ENCODE measurements around the gene F2RL1. TPM values are rescaled to one million over a fixed set of nuclear protein-coding genes. Genes with fewer than 3 reads are reported as not detected.
"Not testable (repeated sequence)": the region's sequence is repeated elsewhere in the genome, so short reads cannot be mapped to it uniquely, and the experiment has no call there.

F2RL1 gene
- total RNA-seq, 2 experiments from 2014 or later = not detected

- Histone ChIP-seq H3K4me1 (ENCODE audit: insufficient read depth, low read length, poor library complexity, severe bottlenecking) (peaks cover 18% of the 10 kb centered on the region), H3K27ac (ENCODE audit: low read depth, low read length, poor library complexity, severe bottlenecking) (no peak overlapping the region), H3K9me2 (ENCODE audit: insufficient read depth, low read length) (no peaks in the 10 kb centered on the region), H3K9me3 (ENCODE audit: low read length) (peaks cover 13% of the 10 kb centered on the region; the same call in 1 of the 2 replicates), H3K79me2 (ENCODE audit: insufficient read depth, low read depth, low read length) (no peaks in the 10 kb centered on the region), H3K36me3 (ENCODE audit: insufficient read depth, low read length) (no peaks in the 10 kb centered on the region), H4K20me1 (ENCODE audit: insufficient read depth, low read length) (no peaks in the 10 kb centered on the region), H3K4me2 (ENCODE audit: low read length) (no peak overlapping the region), H2AFZ (ENCODE audit: low read length) (peak overlapping the region; percentile 95; the same call in 1 of the 2 replicates), H3K4me3 (ENCODE audit: low read depth, low read length, poor library complexity, severe bottlenecking) (no peak overlapping the region)
- TF ChIP-seq CTCF (conservative IDR thresholded peaks at IDR 0.05; ENCODE audit: low read length) (no peak), EZH2phosphoT487 (IDR thresholded peaks at IDR 0.05; ENCODE audit: borderline replicate concordance, low read depth, low read length) (no peak)
- no peak for DNase-seq (ENCODE audit: low spot score)
- intact Hi-C loops (cut with micrococcal nuclease; ENCODE audit: unreplicated experiment) = no loop called here
- ChIA-PET POLR2A (no interaction called here), CTCF (ENCODE audit: unreplicated experiment) (no interaction called here)
- no TSS peak for BruUV-seq (replicated peaks)
These were observed 31.8 kb downstream of the F2RL1 start for GRCh38 chr5:76850543-76851145.

GRCh38 chr5:76851728-76852369 is 33.0 kb downstream of the F2RL1 start:
- DNase-seq (ENCODE audit: low spot score) = peak; percentile 49
- peaks cover 13% of the 10 kb centered on the region; the same call in 1 of the 2 replicates for H3K9me3 ChIP-seq (ENCODE audit: low read length)
- peak overlapping the region; percentile 5 for H3K4me3 ChIP-seq (ENCODE audit: low read depth, low read length, poor library complexity, severe bottlenecking)
- H3K4me1 ChIP-seq (ENCODE audit: insufficient read depth, low read length, poor library complexity, severe bottlenecking) = peaks cover 28% of the 10 kb centered on the region
- H3K4me2 ChIP-seq (ENCODE audit: low read length) = peak overlapping the region; percentile 43
- no peaks in the 10 kb centered on the region for H4K20me1 ChIP-seq (ENCODE audit: insufficient read depth, low read length)
- no peaks in the 10 kb centered on the region for H3K9me2 ChIP-seq (ENCODE audit: insufficient read depth, low read length)
- intact Hi-C loops (cut with micrococcal nuclease; ENCODE audit: unreplicated experiment) = no loop called here
- no TSS peak for BruUV-seq (replicated peaks)
- ChIA-PET CTCF (ENCODE audit: unreplicated experiment) (no interaction called here), POLR2A (no interaction called here)
- no peaks in the 10 kb centered on the region for H3K36me3 ChIP-seq (ENCODE audit: insufficient read depth, low read length)
- no peak for TF ChIP-seq EZH2phosphoT487 (IDR thresholded peaks at IDR 0.05; ENCODE audit: borderline replicate concordance, low read depth, low read length)
- no peak for TF ChIP-seq CTCF (conservative IDR thresholded peaks at IDR 0.05; ENCODE audit: low read length)
- peak overlapping the region; percentile 95 for H2AFZ ChIP-seq (ENCODE audit: low read length)
- no peaks in the 10 kb centered on the region for H3K79me2 ChIP-seq (ENCODE audit: insufficient read depth, low read depth, low read length)
- no peak overlapping the region for H3K27ac ChIP-seq (ENCODE audit: low read depth, low read length, poor library complexity, severe bottlenecking)

GRCh38 chr5:76852772-76853171 is 33.9 kb downstream of the F2RL1 start:
- peaks cover 28% of the 10 kb centered on the region for H3K4me1 ChIP-seq (ENCODE audit: insufficient read depth, low read length, poor library complexity, severe bottlenecking)
- ChIA-PET POLR2A (no interaction called here), CTCF (ENCODE audit: unreplicated experiment) (no interaction called here)
- H3K9me3 ChIP-seq (ENCODE audit: low read length) = peaks cover 13% of the 10 kb centered on the region; the same call in 1 of the 2 replicates
- H3K36me3 ChIP-seq (ENCODE audit: insufficient read depth, low read length) = no peaks in the 10 kb centered on the region
- DNase-seq (ENCODE audit: low spot score) = no peak
- TF ChIP-seq EZH2phosphoT487 (IDR thresholded peaks at IDR 0.05; ENCODE audit: borderline replicate concordance, low read depth, low read length) (no peak), CTCF (conservative IDR thresholded peaks at IDR 0.05; ENCODE audit: low read length) (no peak)
- H3K4me2 ChIP-seq (ENCODE audit: low read length) = no peak overlapping the region
- no peaks in the 10 kb centered on the region for H3K9me2 ChIP-seq (ENCODE audit: insufficient read depth, low read length)
- H4K20me1 ChIP-seq (ENCODE audit: insufficient read depth, low read length) = no peaks in the 10 kb centered on the region
- H3K4me3 ChIP-seq (ENCODE audit: low read depth, low read length, poor library complexity, severe bottlenecking) = no peak overlapping the region
- no peak overlapping the region for H3K27ac ChIP-seq (ENCODE audit: low read depth, low read length, poor library complexity, severe bottlenecking)
- H2AFZ ChIP-seq (ENCODE audit: low read length) = 0 out of 2 replicates have a peak overlapping the region, but pooled peaks have one; percentile 18
- intact Hi-C loops (cut with micrococcal nuclease; ENCODE audit: unreplicated experiment) = no loop called here
- no peaks in the 10 kb centered on the region for H3K79me2 ChIP-seq (ENCODE audit: insufficient read depth, low read depth, low read length)
- BruUV-seq (replicated peaks) = no TSS peak

GRCh38 chr5:76853741-76854140 is 34.9 kb downstream of the F2RL1 start:
- peaks cover 13% of the 10 kb centered on the region; the same call in 1 of the 2 replicates for H3K9me3 ChIP-seq (ENCODE audit: low read length)
- H4K20me1 ChIP-seq (ENCODE audit: insufficient read depth, low read length); DNase-seq (ENCODE audit: low spot score); H2AFZ ChIP-seq (ENCODE audit: low read length); H3K4me3 ChIP-seq (ENCODE audit: low read depth, low read length, poor library complexity, severe bottlenecking); H3K4me2 ChIP-seq (ENCODE audit: low read length); H3K36me3 ChIP-seq (ENCODE audit: insufficient read depth, low read length); POLR2A ChIA-PET; H3K27ac ChIP-seq (ENCODE audit: low read depth, low read length, poor library complexity, severe bottlenecking); intact Hi-C loops (cut with micrococcal nuclease; ENCODE audit: unreplicated experiment); BruUV-seq (replicated peaks); H3K79me2 ChIP-seq (ENCODE audit: insufficient read depth, low read depth, low read length); CTCF ChIA-PET (ENCODE audit: unreplicated experiment); H3K9me2 ChIP-seq (ENCODE audit: insufficient read depth, low read length): not testable (repeated sequence)
- peaks cover 28% of the 10 kb centered on the region for H3K4me1 ChIP-seq (ENCODE audit: insufficient read depth, low read length, poor library complexity, severe bottlenecking)
